GM12874 (cell line): ENCODE measurements around the gene FAM24B.

ENCODE experiments used
- CTCF ChIP-seq: IDR thresholded peaks from 2 replicates; pipeline ENCODE4 v1.5.1; 2011; ENCODE audit warnings: low read depth, mild to moderate bottlenecking, control low read depth, low read length, moderate library complexity; ENCODE audit not compliant: insufficient read depth

FAM24B gene

GRCh38 chr10:122878799-122879338, 512 bp downstream of the FAM24B start:
- TF ChIP-seq CTCF, result no peak

- TF ChIP-seq CTCF, result no peak
These were observed 2.1 kb downstream of the FAM24B start for GRCh38 chr10:122877264-122877663.

DNA sequence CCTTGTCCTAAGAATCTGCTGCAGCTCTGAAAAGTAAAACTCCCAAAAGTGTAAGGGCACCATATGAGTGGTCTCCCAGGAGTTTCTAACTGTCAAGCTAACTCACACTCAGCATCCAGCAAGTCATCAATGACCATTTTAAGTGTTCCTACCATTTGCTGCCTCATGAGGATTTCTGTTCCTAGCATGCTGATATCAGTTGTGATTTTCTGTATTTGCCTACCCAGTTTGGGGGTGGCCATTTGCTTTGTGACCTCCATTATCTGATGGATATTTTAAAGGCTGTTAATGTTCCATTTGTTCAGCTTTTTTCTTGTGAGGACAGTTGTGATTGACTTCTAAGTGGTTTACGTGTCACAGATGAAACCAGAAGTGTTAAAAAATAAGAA, 2.9 kb downstream of the FAM24B start:
- no peak for TF ChIP-seq CTCF

GRCh38 chr10:122875843-122876466, 3.4 kb downstream of the FAM24B start:
- TF ChIP-seq CTCF, result no peak

DNA sequence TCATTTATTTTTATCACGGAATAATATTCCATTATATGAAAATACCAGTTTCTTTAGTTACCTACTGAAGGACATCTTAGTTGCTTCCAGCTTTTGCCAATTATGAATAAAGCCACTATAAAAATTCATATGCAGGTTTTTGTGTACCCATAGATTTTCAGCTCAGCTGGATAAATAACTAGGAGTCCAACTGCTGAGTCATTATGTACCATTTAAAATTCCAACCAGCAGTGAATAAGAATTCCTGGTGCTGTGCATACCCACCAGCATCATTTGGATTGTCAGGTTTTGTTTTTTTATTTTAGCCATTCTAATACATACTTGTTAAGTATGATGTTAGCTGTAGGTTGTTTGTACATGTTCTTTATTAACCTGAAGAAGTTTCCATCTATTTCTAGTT, 14.5 kb downstream of the FAM24B start:
- TF ChIP-seq CTCF, result no peak

DNA sequence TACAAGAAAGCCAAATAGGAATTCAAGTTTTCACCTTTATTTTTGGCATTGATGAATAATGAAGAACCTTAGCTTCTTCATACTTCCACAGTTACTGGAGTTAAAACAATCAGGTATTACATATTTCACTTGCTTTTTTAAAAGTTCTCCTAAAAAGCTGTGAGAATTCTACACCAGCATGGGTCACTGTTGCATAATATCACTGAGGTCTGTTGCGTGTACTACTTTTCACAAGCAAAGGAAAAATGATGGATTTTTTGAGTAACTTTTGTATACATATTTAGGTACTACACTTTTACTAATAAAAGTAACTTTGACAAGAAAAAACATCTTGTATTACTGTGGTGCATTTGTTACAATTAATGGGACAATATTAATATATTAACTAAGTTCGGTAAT, 15.2 kb downstream of the FAM24B start:
- no peak for TF ChIP-seq CTCF

DNA sequence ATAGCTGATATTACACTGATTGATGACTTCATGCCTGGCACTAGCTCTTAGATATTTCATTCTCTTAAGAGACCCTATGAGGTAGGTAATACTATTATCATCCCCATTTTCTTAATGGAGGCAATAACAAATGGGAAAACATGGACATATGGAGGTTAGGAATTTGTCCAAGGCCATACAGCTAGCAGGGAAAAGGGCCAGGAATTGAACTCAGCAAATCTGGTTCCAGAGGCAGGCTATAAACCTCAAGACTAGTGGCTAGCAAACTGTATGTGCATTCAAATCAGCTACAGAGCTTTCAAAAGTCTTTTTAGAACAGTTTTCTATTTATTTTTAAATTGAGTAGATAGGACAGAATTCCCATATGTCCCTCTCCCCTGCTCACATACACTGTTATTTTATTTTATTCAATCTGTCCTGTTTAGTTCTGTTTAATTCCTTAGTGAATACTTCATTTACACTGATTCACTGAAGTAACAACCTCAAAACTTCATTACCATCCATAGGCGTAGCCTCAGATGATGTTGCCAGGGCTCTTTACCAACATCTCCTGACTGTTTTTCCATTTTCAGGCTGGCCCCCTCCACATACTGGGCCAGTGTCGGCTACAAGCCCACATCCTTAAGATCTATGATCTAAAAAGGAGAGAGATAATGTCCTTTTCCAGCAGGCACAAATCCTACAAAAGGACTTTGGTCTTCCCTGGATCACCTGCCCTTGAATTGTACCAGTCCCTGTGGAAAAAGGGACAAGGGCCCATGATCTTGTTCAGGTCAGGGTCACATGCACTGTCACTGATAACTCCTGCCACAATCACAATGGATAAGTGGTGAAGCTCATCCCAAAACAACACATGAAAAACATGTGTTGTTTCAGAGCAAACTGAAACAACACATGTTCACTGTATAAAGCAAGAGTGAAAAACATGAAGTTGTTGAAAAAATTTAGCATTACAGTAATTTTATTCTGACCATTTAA, 15.9 kb downstream of the FAM24B start:
- no peak for TF ChIP-seq CTCF
